HG03432 (cell line): Measurements from ENCODE around the gene RPS27A.
A peak's percentile ranks its signal among the peaks of the same experiment; 100 is the strongest.
"Not testable (repeated sequence)": the region's sequence is repeated elsewhere in the genome, so short reads cannot be mapped to it uniquely, and the experiment has no call there.

Experiments
- ATAC-seq: cut with Tn5 transposase; IDR thresholded peaks from one replicate; pipeline ENCODE4 v1.9.1; 2021; ENCODE audit warnings: mild to moderate bottlenecking, moderate library complexity; ENCODE audit not compliant: unreplicated experiment

Gene RPS27A

GRCh38 chr2:55236992-55237543, 4.6 kb downstream of the RPS27A start:
- no peak for ATAC-seq

GRCh38 chr2:55239656-55240222, 7.3 kb downstream of the RPS27A start:
- ATAC-seq, result no peak

DNA sequence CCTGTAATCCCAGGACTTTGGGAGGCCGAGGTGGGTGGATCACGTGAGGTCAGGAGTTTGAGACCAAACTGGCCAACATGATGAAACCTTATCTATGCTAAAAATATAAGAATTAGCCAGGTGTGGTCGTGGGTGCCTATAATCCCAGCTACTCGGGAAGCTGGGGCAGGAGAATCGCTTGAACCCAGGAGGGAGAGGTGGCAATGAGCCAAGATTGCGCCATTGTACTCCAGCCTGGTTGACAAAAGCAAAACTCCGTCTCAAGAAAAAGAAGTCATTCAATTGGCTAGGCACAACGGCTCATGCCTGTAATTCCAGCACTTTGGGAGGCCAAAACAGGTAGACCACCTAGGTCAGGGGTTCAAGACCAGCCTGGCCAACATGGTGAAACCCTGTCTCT, 9.1 kb downstream of the RPS27A start:
- ATAC-seq, result not testable (repeated sequence)

DNA sequence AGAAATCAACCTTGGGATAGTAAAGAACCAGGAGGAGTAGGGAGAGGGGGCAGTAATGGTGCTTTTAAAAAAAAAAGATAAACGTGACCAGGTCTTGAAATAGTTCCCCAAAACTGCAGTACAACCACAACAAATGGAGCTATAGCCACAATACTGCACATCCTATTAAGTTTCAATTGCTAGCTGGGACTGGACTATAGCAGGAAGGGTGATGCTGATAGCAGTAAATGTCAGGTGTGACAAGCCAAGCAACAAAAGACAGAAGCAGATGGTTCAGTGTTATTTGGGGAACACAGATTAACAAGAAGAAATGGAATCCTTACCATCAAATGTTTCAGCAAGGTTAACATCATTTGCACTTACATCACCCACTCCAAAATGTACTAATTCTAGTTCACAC, 10.1 kb downstream of the RPS27A start:
- ATAC-seq, result no peak

DNA sequence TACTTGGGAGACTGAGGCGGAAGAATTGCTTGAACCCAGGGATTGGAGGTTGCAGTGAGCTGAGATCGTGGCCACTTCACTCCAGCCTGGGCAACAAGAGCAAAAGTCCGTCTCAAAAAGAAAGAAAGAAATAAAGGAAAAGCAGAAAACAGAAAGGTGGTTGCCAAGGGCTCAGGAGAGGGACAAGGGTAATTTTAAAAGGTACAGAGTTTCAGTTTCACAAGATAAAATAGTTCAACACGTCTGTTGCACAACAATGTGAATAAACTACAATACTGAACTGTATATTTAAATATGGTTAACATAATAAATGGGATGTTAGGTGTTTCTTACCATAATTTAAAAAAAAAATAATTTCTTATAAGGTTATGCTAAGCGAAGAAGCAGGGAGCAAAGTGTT, 12.9 kb downstream of the RPS27A start:
- no peak for ATAC-seq

- no peak for ATAC-seq
Measured at GRCh38 chr2:55247025-55247424, 14.5 kb downstream of the RPS27A start.

DNA sequence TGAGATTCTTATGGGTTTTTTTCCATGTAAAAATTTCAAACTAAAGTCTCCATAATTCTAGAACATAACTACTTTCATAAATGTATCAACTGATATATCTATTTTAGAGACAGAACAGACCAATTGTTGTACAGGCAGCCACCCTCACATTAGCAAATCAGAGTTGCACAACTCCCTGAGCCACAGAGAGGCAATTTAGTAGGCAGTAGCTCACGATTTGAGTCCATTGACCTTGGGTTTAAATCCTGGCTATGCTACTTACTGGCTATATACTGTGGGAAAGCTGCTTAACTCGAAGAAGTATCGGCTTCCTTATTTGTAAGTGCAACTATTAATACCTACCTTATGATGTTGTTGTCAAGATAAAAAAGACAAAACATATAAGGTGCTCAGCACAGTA, 20.3 kb downstream of the RPS27A start:
- no peak for ATAC-seq

DNA sequence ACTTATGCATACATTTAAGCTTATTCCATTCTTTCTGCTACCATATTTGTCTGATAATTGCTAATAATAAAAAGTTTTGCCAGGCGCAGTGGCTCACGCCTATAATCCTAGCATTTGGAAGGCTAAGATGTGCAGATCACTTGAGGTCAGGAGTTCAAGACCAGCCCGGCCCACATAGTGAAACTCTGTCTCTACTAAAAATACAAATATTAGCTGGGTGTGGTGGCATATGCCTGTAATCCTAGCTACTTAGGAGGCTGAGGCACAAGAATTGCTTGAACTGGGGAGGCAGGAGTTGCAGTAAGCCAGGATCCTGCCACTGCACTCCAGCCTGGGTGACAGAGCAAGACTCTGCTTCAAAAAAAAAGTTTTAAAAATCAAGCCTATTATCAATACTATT, 27.1 kb downstream of the RPS27A start:
- not testable (repeated sequence) for ATAC-seq

- no peak for ATAC-seq
Measured at GRCh38 chr2:55268288-55268906, 35.9 kb downstream of the RPS27A start.

DNA sequence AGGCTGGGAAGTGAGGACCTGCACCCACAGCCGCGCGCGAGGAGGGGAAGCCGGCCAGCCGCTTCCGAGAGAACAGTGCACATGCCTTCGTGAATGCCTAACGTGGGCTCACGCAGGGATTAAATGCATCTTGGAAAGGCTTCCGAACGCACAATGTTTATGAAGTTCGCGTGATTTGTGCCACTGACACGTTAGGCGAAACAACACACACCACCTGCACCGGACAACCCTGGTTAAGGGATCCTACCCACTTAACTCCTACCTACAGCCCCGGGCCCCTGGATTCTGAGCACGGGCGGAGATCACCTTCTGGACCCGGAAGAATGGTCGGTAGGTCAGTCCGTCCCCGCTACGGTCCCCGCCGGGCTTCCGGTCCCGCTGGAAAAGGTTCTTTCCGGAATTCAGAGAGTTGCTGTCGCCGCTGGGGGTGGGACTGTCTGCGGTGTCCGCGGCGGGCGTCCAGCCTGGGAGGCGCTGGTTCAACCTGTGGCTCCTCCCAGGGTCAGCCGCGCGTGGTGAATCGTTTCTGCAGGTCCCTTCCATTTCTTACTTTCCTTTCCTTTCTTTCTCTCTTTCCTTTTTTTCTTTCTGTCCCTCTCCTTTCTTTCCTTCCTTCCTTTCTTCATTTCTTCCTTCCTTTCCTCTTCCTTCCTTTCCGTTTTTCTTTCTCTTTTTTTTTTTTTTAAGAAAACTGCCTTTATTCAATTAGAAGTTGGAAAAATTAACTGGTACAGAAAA, 36.6 kb downstream of the RPS27A start, which contains the start of gene MTIF2:
TSS of gene MTIF2 (minus strand) at position 325 of the 738 bp plus-strand sequence. CDS start 5,373 bp downstream, outside the sequence.
- ATAC-seq, result peak; percentile 99

DNA sequence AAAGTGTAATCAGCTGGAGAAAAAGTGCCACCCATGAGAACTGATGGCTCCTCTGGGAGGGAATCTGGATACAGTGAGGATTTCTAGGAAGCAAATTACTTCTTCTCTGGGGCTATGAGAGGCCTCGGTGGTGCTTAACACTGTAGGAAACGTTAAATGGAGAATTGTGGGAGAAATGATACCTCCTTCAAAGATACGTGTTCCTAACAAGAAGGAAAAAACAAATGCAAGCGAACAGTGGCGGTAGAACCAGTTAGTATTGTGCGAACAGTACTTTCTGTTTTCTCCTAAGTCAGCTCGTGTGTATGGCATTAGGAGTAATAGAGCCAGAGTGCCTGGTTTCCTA, 37.1 kb downstream of the RPS27A start:
- ATAC-seq, result no peak

GRCh38 chr2:55274346-55274745, 41.9 kb downstream of the RPS27A start:
- ATAC-seq, result not testable (repeated sequence)

DNA sequence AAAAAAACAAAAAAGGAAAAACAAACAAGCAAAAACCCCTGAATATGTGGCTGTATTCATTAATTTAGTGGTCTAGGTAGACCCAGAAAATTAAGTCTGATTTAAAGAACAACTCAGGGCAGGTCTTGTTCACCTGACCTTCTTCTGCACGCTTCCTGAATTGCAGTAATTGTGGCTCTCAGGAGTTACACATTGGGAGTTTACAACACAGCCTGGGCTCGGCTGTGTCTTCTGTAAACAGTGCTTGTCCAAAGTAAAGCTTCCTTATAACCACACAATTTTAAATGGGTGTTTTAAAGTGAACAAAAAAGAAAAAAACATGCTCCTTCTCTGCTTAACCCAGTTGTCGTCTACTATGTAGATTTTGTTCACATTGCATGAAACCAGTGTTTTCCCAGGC, 44.8 kb downstream of the RPS27A start:
- no peak for ATAC-seq

GRCh38 chr2:55279214-55279835, 46.8 kb downstream of the RPS27A start:
- not testable (repeated sequence) for ATAC-seq

DNA sequence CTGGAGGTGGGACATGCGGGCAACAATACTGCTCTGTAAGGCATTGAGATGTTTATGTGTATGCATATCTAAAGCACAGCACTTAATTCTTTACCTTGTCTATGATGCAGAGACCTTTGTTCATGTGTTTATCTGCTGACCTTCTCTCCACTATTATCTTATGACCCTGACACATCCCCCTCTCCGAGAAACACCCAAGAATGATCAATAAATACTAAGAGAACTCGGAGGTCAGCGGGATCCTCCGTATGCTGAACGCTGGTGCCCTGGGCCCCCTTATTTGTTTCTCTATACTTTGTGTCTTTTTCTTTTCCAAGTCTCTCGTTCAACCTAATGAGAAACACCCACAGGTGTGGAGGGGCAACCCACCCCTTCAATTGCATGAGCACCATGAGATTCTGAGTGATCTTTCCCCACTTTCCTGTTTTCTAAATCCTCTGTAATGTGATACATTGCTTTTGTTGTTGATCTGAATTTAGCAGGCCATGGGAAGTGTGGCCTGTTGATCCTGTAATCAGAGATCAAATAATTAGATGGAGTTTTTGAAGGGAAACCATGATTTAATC, 47.5 kb downstream of the RPS27A start:
- not testable (repeated sequence) for ATAC-seq

GRCh38 chr2:55280851-55281546, 48.5 kb downstream of the RPS27A start:
- ATAC-seq, result not testable (repeated sequence)

DNA sequence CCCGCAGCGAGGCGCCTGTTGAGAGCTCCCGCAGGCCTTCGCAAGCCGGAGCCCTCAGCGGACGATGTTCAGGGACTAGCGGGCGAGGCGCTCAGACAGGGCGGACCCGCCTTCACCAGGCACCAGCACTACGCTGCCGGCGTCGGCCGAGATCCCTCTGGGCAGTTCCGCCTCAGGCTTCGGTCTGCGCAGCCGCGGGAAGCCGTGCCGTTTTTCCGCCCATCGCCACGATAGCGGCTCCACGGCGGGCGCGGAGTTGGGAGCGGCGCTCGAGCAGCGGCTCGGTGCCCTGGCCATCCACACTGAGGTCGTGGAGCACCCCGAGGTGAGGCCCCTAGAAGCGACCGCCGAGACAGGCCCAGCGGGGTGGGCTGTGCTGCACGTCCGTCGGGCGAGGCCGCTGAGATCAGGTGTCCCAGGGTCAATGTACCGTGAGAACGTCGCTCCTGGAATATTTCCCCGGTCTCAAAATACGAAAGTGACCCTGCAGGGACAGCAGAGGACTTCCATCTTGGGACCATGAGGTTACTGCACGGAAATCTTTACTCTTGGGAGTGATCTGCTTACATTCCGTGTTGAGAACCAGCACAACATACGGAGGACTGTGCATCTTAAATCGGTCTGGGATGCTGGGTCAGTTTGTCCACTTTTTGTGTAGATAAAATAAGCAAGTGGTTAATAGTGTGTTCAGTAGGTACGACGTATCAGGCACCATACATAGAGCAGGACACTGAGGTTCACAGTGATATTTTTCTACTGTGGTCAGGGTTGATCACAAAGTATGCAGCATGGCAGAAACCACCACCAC, 49.8 kb downstream of the RPS27A start:
- ATAC-seq, result peak; percentile 99

- ATAC-seq, result no peak
Measured at GRCh38 chr2:55283083-55283482, 50.6 kb downstream of the RPS27A start.
